NOMO-1 treated with DMSO at 0.1 percent for 48 hours (cell line): Measurements from ENCODE around the gene BACH2.
"Not testable (repeated sequence)": the region's sequence is repeated elsewhere in the genome, so short reads cannot be mapped to it uniquely, and the experiment has no call there.

Experiments
- DNase-seq: peaks from one replicate; lab custom pipeline; 2025; ENCODE audit not compliant: unreplicated experiment; lab: John Stamatoyannopoulos, UW

BACH2 gene

DNA sequence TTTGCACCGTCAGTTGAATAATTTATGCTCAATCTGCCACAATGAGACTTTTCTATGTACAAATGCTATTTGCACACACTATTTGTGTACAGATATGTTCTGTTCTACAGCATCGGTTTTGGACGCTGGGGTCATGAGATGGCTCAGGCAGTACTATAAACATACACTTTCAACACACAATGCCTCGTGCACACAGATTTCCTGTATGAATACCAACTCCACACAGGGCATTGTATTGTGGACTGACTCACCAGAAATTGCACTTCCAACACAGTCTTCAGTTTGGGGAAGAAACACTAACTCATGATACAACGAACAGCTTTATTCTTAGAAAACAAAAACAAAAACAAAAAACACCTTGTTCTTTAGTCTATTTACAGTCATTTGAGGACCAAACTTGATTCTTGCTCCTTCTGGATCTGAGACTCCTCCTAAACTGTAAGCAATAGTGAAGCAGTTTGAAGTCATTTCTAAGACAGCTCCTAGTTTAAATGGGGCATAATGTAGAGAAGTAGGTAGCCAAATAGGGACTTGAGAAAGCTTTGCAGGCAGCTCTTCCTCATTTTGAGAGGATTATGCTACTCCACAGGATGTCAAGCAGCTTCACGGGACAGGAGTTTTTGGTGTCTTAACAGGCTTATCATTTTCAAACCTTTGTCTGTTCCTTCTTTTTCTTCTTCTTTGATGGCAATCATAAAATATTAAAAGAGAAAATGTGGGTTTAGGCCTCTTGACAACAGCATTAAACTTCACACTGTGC, 368.7 kb downstream of the BACH2 start:
- peak; percentile 67 for DNase-seq

DNA sequence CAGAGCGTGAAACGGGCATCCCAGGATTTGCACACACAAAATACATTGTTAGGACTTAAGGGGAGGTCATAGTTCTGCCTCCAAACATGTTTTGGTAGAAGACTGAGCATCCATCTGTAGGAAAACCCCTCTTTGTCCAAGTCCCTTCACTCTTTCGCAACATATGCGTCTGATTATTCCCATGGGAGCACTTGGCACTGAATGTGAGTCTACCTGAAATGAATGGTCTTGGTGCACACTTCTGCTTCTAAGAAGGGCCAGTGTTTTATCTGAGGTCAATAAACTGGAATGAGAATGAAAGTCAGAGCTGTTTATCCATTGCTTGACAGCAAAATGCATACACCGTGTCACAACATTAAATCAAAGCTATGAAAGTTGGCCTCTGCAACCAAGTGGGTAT, 369.4 kb downstream of the BACH2 start:
- no peak for DNase-seq

DNA sequence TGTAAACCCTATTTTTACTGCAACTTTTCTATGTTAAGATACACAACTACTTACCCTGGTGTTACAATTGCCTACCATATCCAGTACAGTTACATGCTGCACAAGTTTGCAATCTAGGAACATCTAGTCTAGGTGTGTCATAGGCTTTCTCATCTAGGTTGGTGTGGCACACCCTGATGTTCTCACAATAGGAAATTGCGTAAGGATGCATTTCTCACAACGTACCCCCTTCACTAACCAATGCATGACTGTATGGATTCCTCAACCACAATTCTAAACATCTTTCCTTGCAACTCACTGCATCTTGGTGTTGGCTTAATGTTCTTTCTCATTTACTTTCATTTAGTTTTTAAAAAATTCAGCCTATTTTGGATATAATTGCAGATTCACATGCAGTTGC, 370.8 kb downstream of the BACH2 start:
- DNase-seq: no peak

DNA sequence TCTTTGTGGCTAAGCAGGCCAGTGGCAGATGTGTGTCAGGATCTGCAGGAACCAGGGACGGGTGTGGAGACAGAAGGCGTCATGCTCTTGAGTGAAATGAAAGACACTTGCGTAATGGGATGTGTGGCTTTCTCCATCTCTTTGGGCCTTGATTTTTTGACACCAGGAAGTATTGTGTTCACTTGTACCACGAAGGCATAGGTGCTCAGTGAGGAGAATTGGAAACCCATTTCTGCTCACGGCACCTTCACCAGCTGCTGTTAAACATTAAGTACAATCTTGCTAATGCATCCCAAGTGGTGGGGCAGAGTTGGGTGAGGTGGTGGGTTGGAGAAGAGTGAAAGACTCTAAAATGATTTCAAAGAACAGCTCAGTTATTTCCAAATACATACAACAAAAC, 372.4 kb downstream of the BACH2 start:
- peak; percentile 9 for DNase-seq

DNA sequence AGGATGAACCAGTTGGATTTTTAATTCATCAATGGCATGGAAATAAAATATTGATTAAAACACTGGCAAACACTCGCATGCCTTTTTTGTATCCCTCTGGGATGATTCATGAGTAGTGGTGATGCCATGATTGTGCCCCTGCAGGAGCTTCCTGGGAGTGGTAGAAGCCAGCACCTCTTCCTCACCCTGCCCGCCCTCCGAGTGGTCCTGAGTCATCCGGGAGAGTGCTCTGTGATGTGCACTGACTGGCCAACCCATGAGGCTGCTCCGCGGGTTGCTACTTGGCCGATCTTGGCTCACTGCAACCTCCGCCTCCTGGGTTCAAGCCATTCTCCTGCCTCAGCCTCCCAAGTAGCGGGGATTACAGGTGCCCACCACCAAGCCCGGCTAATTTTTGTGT, 375.0 kb downstream of the BACH2 start:
- DNase-seq: no peak

DNA sequence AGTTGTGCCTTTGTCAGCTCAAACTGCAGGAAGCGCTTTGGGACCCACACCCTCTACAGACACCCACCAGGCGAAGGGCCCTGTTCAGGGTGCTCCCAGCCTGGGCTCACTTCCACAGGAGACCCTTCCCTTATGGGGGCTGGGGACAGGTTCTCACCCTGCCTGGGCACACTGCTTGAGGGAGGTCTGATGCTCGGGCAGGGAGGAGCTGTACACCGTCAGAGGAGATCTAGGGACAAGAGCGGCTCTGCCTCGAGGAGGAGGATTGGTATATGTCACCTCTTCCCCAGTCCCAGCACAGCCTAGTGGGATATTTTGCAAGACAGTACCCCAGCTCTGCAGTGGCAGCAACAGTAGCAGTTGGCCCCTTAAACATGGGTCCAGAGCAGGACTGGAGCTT, 375.4 kb downstream of the BACH2 start:
- DNase-seq: no peak

DNA sequence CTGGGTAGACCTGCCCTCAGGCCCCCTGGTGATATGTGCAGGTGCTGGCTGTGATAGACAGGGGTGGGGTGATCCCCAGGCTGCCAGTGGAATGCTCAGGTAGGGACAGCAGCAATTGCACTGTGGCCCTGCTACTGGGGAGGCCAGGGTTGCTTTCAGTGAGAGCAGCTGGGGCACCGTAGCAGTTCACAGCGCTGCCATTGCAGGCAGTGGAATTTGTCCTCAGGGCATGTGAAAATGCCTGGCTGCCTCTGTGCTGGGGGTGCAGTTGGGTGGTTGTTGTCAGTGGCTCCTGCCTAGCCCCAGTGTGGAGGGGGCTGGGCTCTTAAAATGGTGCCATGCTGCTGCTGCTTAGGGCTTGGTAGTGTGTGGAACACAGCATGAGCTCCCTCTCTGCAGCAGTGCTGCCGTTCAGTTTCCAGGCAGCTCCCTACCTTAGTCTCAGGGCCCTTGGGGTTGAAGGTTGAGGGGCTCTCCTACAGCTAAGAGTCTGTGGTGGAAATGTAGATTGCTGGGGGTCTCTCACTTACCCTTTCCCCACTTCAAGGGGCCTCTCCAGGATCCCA, 378.8 kb downstream of the BACH2 start:
- no peak for DNase-seq

DNA sequence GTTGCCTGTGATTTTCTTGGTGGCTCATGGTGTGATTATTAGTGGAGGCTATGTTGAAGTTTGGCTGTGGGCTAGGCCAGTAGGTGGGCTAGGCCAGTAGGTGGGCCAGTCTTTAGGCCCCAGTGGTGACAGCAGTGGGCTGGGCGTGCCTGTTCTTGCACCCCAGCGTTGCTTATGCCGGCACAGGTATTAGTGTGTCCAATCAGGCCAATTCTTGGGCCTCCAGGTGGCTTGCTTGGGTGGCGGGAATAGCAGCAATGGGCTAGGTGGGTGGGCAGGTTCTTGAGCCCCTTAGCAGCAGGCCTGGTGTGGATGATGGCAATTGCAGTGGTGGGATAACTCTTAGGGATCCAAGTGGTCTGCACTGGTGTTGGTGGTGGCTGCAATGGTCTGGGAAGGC, 379.4 kb downstream of the BACH2 start:
- no peak for DNase-seq

DNA sequence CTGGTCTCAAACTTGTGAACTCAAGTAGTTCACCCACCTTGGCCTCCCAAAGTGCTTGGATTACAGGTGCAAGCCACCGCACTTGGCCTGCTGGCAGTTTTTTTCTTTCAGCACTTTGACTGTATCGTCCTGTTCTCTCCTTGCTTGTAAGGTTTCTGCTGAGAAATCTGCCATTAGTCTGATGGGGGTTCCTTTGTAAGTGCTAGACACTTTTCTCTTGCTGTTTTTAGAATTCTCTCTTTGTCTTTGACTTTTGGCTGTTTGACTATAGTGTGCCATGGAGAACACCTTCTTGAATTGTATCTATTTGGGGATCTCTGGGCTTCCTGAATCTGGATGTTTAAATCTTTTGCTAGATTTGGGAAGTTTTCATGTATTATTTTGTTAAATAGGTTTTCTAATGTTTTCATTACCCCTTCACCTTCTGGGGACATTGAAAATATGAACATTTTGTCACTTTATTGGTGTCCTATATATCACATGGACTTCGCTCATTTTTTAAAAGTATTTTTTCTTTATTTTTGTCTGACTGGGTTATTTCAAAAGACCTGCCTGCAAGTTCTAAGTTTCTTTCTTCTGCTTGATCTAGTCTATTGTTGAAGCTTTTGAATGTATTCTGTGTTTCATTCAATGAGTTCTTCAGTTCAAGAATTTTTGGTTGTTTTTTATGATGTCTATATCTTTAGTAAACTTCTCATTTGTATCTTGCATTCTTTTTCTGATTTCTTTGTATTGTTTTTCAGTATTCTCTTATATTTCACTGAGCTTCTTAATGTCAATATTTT, 380.3 kb downstream of the BACH2 start:
- DNase-seq: no peak

DNA sequence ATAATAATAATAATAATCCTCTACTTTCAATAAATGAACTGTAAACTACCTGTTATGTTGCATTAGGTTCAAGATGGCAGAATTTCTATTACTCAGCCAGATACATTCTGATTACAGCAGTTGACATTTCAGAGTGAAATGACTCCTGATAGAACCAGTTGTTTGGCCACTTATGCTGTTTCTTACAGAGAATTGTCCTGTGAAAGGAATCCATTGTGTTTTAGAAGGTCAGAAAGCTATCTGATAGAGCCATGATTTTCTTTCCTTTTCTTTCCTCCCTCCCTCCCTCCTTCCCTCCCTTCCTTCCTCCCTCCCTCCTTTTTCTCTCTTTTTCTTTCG, 385.8 kb downstream of the BACH2 start:
- no peak for DNase-seq

DNA sequence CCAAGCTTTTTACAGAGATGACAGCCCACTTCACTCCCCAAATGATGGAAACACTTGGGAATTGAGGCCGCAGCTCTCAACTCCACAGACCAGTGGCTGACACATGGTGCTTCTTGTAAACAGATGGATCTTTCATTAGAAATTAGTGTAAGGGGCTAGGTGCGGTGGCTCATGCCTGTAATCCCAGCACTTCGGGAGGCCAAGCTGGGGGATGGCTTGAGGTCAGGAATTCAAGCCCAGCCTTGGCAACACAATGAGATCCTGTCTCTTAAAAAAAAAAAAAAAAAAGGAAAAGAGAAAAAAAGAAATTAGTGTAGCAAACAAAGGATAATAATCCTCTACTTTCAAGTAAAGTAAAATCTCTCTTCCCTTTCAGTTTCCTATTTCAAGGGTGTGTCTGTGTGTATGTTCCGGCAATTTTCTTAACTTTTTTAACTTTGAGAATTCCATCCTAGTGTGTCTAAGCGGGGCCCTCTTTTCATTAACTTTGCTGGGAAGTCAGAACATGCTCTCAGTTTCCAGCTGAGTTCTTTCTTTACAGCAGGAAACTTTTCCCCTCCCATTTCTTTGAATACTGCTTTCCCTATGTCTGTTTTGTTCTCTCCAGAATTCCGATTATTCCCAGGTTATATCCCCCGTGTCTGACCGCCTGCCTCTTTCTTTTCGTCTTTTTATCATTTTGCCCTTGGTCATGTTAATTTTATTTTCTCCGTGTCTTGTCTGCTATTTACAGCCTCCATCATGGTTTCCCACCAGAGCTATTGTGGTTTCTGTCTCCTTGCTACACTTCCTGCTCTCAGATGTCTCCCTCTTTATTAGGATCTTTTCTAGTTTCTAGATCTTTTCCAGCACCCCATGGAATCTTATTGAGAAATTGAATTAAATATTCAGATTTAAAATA, 386.4 kb downstream of the BACH2 start:
- DNase-seq: not testable (repeated sequence)

DNA sequence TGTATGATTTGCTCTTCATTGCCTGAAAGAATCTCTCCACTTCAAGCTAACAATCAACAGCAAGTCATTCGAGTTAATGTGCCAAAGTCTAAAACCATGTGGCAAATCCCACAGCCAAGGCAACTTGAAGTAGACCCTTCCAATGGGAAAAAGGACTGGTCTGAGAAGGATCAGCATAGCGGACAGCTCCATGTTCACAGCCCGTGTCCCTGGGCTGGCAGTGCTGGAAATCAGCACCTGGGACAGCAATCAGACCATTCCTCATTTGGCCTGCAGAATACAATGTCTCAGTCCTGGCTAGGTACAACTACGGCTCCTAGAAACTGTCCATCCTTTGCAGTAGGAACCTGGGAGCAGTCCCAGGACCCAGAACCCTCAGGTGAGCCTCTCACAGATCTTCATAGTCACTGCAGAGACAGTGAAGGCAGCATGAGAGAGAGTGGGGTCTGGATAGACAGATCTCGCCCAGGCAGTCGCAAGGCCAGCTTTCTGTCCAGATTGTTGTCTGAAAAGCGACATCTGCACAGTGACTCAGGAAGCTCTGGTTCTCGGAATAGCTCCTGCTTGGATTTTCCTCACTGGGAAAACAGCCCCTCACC, 401.3 kb downstream of the BACH2 start:
- DNase-seq: no peak

DNA sequence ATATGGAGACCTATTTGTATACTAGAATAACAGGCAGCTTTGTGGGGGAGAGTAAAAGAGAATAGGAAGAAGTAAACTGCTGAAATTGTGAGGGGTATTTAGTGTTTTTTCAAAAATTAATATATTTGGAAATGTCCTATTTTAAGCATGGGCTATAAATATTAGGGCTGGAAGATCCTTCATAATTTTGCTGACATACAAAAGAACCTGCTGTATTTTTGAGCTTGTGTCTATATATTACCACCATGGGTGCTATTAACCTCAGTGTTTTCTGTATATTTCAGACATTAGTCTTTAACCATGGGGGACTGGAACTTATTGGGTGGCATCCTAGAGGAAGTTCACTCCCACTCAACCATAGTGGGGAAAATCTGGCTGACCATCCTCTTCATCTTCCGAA, 402.5 kb downstream of the BACH2 start, which contains the start of gene GJA10:
GJA10 (plus strand) TSS at position 301 of the 400 bp plus-strand sequence; CDS start at position 301, 0 bp downstream.
- no peak for DNase-seq

DNA sequence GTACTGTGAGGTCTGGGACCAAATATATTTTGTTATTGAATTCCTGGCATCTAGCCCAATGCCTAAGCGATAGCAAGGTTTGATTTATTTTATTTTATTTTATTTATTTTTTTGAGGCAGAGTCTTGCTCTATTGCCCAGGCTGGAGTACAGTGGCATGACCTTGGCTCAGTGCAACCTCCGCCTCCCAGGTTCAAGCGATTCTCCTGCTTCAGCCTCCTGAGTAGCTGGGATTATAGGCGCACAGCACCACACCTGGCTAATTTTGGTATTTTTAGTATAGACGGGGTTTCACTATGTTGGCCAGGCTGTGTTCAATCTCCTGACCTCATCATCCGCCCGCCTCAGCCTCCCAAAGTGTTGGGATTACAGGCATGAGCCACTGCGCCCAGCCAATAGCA, 404.1 kb downstream of the BACH2 start:
- DNase-seq: not testable (repeated sequence)

DNA sequence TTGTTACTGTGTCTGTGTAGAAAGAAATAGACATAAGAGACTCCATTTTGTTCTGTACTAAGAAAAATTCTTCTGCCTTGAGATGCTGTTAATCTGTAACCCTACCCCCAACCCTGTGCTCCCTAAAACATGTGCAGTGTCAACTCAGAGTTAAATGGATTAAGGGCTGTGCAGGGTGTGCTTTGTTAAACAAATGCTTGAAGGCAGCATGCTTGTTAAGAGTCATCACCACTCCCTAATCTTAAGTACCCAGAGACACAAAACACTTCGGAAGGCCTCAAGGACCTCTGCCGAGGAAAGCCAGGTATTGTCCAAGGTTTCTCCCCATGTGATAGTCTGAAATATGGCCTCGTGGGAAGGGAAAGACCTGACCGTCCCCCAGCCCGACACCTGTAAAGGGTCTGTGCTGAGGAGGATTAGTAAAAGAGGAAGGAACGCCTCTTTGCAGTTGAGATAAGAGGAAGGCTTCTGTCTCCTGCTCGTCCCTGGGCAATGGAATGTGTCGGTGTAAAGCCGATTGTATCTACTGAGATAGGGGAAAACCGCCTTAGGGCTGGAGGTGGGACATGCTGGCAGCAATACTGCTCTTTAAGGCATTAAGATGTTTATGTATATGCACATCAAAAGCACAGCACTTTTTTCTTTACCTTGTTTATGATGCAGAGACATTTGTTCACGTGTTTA, 405.7 kb downstream of the BACH2 start:
- DNase-seq: not testable (repeated sequence)

DNA sequence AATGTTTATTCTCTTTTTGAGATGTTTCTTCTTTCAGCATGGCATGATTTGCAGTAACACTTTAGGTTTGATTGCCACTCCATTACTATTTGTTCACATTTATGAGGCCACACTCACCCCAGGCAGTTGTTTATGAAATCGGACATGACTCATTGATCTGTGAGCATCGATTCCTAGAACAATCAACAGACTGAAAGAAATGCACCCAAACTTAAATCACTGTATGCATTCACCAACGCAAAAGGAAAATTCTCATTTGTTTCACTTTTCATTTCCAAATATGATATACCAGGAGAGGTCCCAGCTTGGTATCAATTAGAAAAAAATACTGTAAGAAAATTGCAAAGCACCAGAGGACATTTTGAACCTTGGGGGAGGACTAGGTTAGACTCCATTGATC, 407.8 kb downstream of the BACH2 start:
- no peak for DNase-seq

DNA sequence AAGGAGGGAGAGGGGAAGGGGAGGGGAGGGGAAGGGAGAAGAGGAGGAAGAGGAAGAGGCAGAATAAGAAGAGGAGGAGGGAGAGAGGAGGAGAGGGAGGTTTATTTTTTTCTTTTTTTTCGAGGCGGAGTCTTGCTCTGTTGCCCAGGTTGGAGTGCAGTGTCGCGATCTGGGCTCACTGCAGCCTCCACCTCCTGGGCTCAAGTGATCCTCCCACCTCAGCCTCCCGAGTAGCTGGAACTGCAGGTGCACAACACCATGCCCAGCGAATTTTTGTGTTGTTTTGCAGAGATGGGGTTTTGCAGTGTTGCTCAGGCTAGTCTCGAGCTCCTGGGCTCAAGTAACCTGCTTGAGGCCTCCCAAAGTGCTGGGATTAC, 408.5 kb downstream of the BACH2 start:
- DNase-seq: no peak

DNA sequence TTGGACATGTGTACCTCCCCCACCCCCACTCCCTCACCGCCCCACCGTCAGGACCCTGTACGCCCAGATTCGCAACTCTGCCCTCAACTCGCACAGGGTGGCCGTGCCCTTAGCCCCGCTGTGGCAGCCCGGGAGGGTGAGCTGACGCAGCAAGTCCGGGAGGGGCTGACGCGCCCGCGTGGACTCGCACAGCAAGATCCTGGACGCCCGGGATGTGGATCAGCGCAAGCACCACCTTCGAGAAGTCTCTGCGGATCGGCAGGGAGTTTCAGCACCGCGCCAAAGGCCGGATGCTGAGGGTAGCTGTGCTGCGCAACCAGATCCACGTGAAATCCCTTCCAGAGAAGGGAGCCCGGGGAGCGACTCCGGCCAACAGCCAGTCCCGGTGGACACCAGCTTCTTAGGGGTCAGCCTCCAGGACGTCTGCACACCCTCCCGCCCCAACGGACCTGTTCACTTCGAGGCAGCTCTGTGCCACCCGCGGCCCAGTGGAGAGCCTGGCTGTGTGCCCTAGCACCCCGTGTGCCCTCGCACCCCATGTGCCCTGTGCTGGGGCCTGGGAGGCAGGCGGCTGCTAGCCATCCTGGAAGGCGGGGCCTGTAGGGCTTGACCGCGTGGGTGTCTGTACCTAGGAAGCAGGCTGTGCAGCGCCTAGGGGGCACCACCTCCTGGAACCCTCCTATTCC, 409.0 kb downstream of the BACH2 start:
- DNase-seq: no peak

DNA sequence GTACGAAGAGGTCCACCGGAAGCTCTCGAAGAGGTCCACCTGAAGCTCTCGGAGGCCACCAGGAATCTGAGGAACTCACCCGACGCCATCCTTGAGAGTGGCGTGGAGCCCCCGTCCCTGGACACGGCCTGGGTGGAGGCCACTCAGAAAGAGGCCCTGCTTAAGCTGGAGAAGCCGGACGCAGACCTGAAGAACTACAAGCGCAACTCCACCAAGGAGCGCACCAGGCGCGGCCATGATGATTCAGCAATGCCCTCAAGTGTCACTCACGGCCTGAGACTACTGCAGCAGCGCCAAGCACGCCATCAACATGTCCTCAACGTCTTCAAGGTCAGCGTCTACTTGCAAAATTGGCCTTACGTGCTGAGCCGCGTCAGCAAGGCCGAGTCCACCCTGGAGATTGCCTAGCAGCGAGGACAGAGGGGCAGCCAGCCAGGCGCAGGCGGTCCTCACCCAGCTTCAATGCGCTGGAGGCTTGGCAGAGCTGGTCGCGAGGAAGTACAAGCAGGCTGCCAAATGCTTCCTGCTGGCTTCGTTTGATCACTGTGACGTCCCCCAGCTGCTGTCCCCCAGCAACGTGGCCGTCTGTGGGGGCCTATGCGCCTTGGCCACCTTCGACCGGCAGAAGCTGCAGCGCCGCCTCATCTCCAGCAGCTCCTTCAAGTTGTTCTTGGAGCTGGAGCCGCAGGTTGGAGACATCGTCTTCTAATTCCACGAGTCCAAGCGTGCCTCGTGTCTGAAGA, 410.1 kb downstream of the BACH2 start:
- no peak for DNase-seq
